Measurements from ENCODE around the gene ZNF827.
"Not testable (repeated sequence)": the region's sequence is repeated elsewhere in the genome, so short reads cannot be mapped to it uniquely, and the experiment has no call there.

DNA sequence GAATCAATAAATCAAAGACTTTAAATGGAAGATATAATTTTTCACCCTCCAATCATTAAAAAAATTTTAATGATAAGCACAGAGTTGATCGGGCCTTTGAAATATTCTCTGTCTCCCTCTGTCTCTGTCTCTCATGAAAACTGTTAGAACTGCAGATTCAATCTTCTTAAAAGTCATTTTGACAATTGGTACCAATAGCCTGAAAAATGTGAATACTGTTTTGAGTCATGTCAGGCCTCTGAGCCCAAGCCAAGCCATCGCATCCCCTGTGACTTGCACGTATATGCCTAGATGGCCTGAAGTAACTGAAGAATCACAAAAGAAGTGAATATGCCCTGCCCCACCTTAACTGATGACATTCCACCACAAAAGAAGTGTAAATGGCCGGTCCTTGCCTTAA, 106.2 kb downstream of the ZNF827 start:
- TF ChIP-seq CTCF, POLR2AphosphoS5, POLR2A, EP300 (IDR thresholded peaks at IDR 0.05): not testable (repeated sequence)
